Left kidney (tissue), 2 donors: ENCODE data around the gene FOXP1. TPM values are rescaled to one million over a fixed set of nuclear protein-coding genes. Genes with fewer than 3 reads are reported as not detected.

Experiments
- DNase-seq: peaks from one replicate; pipeline ENCODE4 v3.0.0-alpha.2; 2013
- polyA plus RNA-seq: library from polyadenylated mRNA; unstranded; fragments of 120-200 nt; gene quantifications from one replicate; pipeline ENCODE4 v1.2.1, GENCODE V29; 2013; ENCODE audit not compliant: insufficient read length

FOXP1 gene
- polyA plus RNA-seq, 1 donor: 46.7 TPM

- DNase-seq: no peak
These were observed 343.5 kb downstream of the FOXP1 start for GRCh38 chr3:71240034-71240433.

- no peak for DNase-seq
These were observed 345.2 kb downstream of the FOXP1 start for GRCh38 chr3:71238355-71238757.

GRCh38 chr3:71237672-71238071 lies 345.9 kb downstream of the FOXP1 start:
- no peak for DNase-seq

GRCh38 chr3:71235846-71236245 lies 347.7 kb downstream of the FOXP1 start:
- no peak for DNase-seq

GRCh38 chr3:71232895-71233294 lies 350.6 kb downstream of the FOXP1 start:
- DNase-seq: no peak

GRCh38 chr3:71232175-71232679 lies 351.3 kb downstream of the FOXP1 start:
- no peak for DNase-seq

- no peak for DNase-seq
These were observed 351.8 kb downstream of the FOXP1 start for GRCh38 chr3:71231680-71232079.

- DNase-seq: no peak
These were observed 353.4 kb downstream of the FOXP1 start for GRCh38 chr3:71229905-71230657.

GRCh38 chr3:71228156-71228866 lies 355.2 kb downstream of the FOXP1 start:
- DNase-seq: no peak

- DNase-seq: no peak
These were observed 356.3 kb downstream of the FOXP1 start for GRCh38 chr3:71227270-71227661.

GRCh38 chr3:71226565-71227269 lies 356.8 kb downstream of the FOXP1 start:
- no peak for DNase-seq

- no peak for DNase-seq
These were observed 357.5 kb downstream of the FOXP1 start for GRCh38 chr3:71225951-71226564.

- DNase-seq: no peak
These were observed 358.4 kb downstream of the FOXP1 start for GRCh38 chr3:71225002-71225684.

- no peak for DNase-seq
These were observed 363.5 kb downstream of the FOXP1 start for GRCh38 chr3:71219744-71220638.

GRCh38 chr3:71218508-71218907 lies 365.0 kb downstream of the FOXP1 start:
- no peak for DNase-seq

- DNase-seq: no peak
These were observed 365.8 kb downstream of the FOXP1 start for GRCh38 chr3:71217640-71218222.

- DNase-seq: no peak
These were observed 368.2 kb downstream of the FOXP1 start for GRCh38 chr3:71215351-71215750.

- no peak for DNase-seq
These were observed 368.7 kb downstream of the FOXP1 start for GRCh38 chr3:71214797-71215196.

- DNase-seq: no peak
These were observed 369.5 kb downstream of the FOXP1 start for GRCh38 chr3:71214016-71214415.

- no peak for DNase-seq
These were observed 372.4 kb downstream of the FOXP1 start for GRCh38 chr3:71211083-71211482.
